Gastroesophageal sphincter (tissue), 4 donors: ENCODE data around the gene CLIP3. TPM values are rescaled to one million over a fixed set of nuclear protein-coding genes. Genes with fewer than 3 reads are reported as not detected.

ENCODE experiments used
- ATAC-seq: fragments of 150-250 bp; one replicate; pipeline ENCODE4 v1.9.1; 2016; ENCODE audit warnings: mild to moderate bottlenecking, moderate library complexity
- H3K27ac ChIP-seq, 4 donors: fragments of 200-600 bp; sonication (generic) in 3 of 4; 1 replicate in 3 of 4; 2 replicates in 1 of 4; pipeline ENCODE4 v1.5.1; 2016 to 2019
- H3K27me3 ChIP-seq: fragments of 200-600 bp; sonication (generic); one replicate; pipeline ENCODE4 v1.5.1; 2019
- H3K36me3 ChIP-seq, 2 donors: fragments of 200-600 bp; sonication (generic); one replicate each; pipeline ENCODE4 v1.5.1; 2019; ENCODE audit warnings: control low read depth in 1 of 2
- H3K4me1 ChIP-seq, 3 donors: fragments of 200-600 bp; sonication (generic); 1 replicate in 2 of 3; 2 replicates in 1 of 3; pipeline ENCODE4 v1.5.1; 2016 to 2019; ENCODE audit warnings: control low read depth in 2 of 3
- H3K4me3 ChIP-seq, 2 donors: fragments of 200-600 bp; sonication (generic); one replicate each; pipeline ENCODE4 v1.5.1; 2019; ENCODE audit warnings: mild to moderate bottlenecking in 1 of 2, moderate library complexity in 1 of 2
- H3K9me3 ChIP-seq, 3 donors: fragments of 200-600 bp; sonication (generic); one replicate each; pipeline ENCODE4 v1.5.1; 2017 to 2019; ENCODE audit warnings: control low read depth in 2 of 3
- CTCF ChIP-seq, 4 experiments: fragments of 200-600 bp in 2 of 4; fragments of 450-650 bp in 2 of 4; sonication (generic) in 1 of 4; IDR thresholded peaks; one replicate each; pipeline ENCODE4 v1.5.1; 2017 to 2019; ENCODE audit warnings: antibody characterized with exemption in 4 of 4, mild to moderate bottlenecking in 2 of 4, moderate library complexity in 2 of 4
- EP300 ChIP-seq: sonication (generic); formaldehyde crosslinking; IDR thresholded peaks from one replicate; pipeline ENCODE4 v1.6.1; 2017; ENCODE audit warnings: antibody characterized with exemption, mild to moderate bottlenecking
- POLR2A ChIP-seq, 2 donors: fragments of 450-650 bp; IDR thresholded peaks; one replicate each; pipeline ENCODE4 v1.6.1; 2017; ENCODE audit warnings: antibody characterized with exemption in 2 of 2, mild to moderate bottlenecking in 2 of 2, moderate library complexity in 1 of 2
- POLR2AphosphoS5 ChIP-seq: sonication (generic); formaldehyde crosslinking; IDR thresholded peaks from one replicate; pipeline ENCODE4 v1.6.1; 2017; ENCODE audit warnings: antibody characterized with exemption
- WGBS, 2 donors: methylation state at CpG; one replicate each; pipeline ENCODE4 v1.1.5; 2018; ENCODE audit warnings: low coverage in 1 of 2; 5-methylcytosine and 5-hydroxymethylcytosine counted together
- total RNA-seq, 4 donors: library from RNA; depleted of rRNA; stranded (reverse); fragments of >200 nt; gene quantifications; one replicate each; pipeline ENCODE4 v1.1.0, GENCODE V29; 2016

The CLIP3 gene
- total RNA-seq, 4 donors from 2014 or later: 26.8 to 66.2 (median 31.1) TPM

DNA sequence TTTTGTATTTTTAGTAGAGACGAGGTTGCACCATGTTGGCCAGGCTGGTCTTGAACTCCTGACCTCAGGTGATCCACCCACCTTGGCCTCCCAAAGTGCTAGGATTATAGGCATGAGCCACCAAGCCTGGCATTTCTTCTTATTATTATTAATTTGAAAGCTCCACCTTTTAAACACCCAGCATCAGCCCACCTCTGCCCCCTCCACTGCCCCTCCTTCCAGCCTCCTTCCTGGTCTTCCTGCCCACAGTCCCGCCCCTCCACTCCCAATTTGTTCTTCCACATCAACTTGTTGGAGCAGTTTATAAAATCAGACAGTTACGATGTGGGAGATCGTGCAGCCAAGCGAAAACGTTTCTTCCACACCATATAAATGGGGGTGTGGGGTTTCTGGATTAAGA lies 7.8 kb upstream of the CLIP3 start:
- Histone ChIP-seq H3K27ac (peak overlapping the region in 2 of 4 donors; percentile 73 to 76), H3K4me1 (peaks cover 0 to 49% (median 4%) of the 10 kb centered on the region in 3 donors), H3K4me3 (no peak overlapping the region), H3K9me3 (no peaks in the 10 kb centered on the region), H3K27me3 (no peaks in the 10 kb centered on the region), H3K36me3 (peaks cover 0 to 31% of the 10 kb centered on the region in 2 donors)
- TF ChIP-seq POLR2A (IDR thresholded peaks at IDR 0.05) (no peak), POLR2AphosphoS5 (no peak), CTCF (IDR thresholded peaks at IDR 0.05) (no peak), EP300 (no peak)
- 80% methylated on average over 5 of the region's 6 CpGs; no CpG with 5 or more reads in 1 of the 2 donors for WGBS, 2 donors
- no peak for ATAC-seq

DNA sequence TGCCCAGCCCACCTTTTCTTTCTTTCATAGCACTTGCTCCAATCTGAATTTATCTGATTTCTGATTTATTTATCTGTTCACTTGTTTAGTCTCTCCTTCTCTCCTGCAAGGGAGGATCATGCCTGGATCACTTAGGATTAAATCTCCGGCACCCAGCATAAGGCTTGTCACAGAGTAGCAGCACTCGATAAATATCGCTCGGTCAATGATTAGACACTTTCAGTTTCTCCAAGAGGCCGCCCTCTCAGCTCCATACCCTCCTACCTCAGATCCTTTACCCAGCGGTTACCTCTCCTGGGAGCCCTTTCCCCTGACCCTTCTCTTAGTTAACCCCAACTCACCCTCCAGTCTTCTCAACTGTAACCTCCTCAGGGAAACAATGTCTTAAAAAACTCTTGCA lies 1.4 kb downstream of the CLIP3 start:
- H3K27ac ChIP-seq: peak overlapping the region in 2 of 4 donors; percentile 81 to 88
- WGBS, 2 donors: 91 to 98% methylated on average over 6 of the region's 6 CpGs

DNA sequence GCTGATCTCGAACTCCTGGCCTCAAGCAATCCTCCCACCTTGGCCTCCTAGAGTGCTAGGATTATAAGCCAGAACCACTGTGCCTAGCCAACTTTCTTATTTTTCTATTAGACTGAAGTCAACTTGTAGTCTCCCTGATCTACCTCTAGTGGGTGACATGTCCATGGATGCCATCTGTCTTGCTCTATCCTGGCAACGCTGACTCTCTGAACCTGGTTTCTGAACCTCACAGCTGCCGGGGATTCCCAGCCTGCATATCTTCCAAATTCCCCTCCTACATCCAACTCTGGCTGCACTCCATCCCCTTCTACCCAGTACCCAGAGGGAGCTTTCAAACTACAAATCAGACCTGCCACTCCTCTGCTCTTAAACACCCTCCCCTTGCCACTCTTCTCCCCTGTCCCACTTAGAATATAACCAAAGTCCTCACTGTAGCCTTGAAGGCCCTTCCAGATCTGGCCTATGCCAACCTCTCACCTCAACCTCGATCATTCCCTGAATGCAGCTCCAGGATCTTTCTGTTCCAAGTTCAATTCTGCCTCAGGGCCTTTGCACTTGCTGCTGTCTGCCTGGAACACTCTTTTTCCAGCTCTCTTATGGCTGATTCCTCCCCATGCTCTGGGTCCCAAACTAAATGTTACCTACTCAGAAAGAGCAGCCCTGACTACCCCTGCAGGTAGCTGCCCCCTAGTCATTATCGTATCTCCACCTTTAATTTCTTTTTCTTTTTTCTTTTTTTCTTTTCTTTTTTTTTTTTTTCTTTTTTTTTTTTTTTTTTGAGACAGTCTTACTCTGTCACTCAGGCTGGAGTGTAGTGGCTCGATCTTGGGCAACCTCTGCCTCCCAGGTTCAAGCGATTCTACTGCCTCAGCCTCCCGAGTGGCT lies 2.2 kb downstream of the CLIP3 start:
- peak overlapping the region in 2 of 4 donors; percentile 2 to 24 for H3K27ac ChIP-seq
- H3K4me3 ChIP-seq: no peak overlapping the region
- WGBS, 2 donors: 67 to 68% methylated on average over 5 to 8 of the region's 8 CpGs
- no peak for TF ChIP-seq POLR2A (IDR thresholded peaks at IDR 0.05)
- TF ChIP-seq CTCF (IDR thresholded peaks at IDR 0.05): peak in 1 of 4 experiments; percentile 13
- TF ChIP-seq POLR2AphosphoS5: no peak
- TF ChIP-seq EP300: no peak
- peaks cover 0 to 40% of the 10 kb centered on the region in 2 donors for H3K36me3 ChIP-seq
- peaks cover 0 to 37% (median 5%) of the 10 kb centered on the region in 3 donors for H3K4me1 ChIP-seq
- no peak for ATAC-seq
- no peaks in the 10 kb centered on the region for H3K27me3 ChIP-seq
- no peaks in the 10 kb centered on the region for H3K9me3 ChIP-seq

More for the DNA sequence above, 1.4 kb downstream of the CLIP3 start:
- Histone ChIP-seq H3K36me3 (peaks cover 0 to 32% of the 10 kb centered on the region in 2 donors), H3K27me3 (no peaks in the 10 kb centered on the region), H3K9me3 (no peaks in the 10 kb centered on the region), H3K4me3 (no peak overlapping the region), H3K4me1 (peaks cover 0 to 37% (median 5%) of the 10 kb centered on the region in 3 donors)
- no peak for ATAC-seq
- TF ChIP-seq POLR2A (IDR thresholded peaks at IDR 0.05) (no peak), EP300 (no peak), CTCF (IDR thresholded peaks at IDR 0.05) (no peak), POLR2AphosphoS5 (no peak)

DNA sequence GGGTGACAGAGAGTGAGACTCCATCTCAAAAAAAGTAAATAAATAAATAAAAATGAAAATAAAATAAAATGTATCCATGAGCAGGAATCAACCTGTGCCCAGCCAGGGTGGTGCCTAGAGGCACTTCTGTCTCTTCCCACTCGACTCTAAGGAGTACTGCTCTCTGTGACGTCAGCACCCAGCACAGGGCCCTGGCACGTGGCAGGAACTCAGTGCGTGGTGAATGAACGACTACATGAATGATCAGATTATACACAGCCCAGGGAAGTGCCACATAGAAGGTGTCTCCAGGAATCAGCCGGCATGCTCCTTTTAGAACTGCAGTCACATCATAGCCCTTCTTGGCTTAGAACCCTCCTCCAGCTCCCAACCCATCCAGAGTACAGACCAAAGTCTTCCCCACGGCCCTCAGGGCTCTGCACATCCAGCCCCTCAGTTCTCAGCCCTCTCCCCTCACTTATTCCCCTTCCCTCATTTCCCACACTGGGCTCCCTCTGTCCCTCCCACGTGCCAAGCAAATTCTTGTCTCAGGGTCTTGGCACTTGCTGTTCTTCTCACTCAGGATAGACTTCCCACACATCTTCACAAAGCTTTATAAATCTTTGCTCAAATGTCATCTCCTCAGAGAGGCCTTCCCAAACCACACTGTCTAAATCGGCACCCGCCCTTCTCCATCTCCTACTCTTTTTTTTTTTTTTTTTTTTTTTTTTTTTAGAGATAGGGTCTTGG lies 4.2 kb downstream of the CLIP3 start:
- no peak overlapping the region for H3K4me3 ChIP-seq
- H3K9me3 ChIP-seq: no peaks in the 10 kb centered on the region
- H3K4me1 ChIP-seq: peaks cover 0 to 34% (median 5%) of the 10 kb centered on the region in 3 donors
- peaks cover 0 to 52% of the 10 kb centered on the region in 2 donors for H3K36me3 ChIP-seq
- TF ChIP-seq CTCF (IDR thresholded peaks at IDR 0.05) (no peak), EP300 (no peak), POLR2AphosphoS5 (no peak), POLR2A (IDR thresholded peaks at IDR 0.05) (no peak)
- 64 to 66% methylated on average over 7 to 10 of the region's 10 CpGs for WGBS, 2 donors
- no peaks in the 10 kb centered on the region for H3K27me3 ChIP-seq
- no peak overlapping the region for H3K27ac ChIP-seq
- ATAC-seq: no peak
